ENCODE results near the gene GPD2. TPM values are rescaled to one million over a fixed set of nuclear protein-coding genes. Genes with fewer than 3 reads are reported as not detected.
"Not testable (repeated sequence)": the region's sequence is repeated elsewhere in the genome, so short reads cannot be mapped to it uniquely, and the experiment has no call there.

Gene GPD2
- total RNA-seq, 1 donor: 59.7 TPM

DNA sequence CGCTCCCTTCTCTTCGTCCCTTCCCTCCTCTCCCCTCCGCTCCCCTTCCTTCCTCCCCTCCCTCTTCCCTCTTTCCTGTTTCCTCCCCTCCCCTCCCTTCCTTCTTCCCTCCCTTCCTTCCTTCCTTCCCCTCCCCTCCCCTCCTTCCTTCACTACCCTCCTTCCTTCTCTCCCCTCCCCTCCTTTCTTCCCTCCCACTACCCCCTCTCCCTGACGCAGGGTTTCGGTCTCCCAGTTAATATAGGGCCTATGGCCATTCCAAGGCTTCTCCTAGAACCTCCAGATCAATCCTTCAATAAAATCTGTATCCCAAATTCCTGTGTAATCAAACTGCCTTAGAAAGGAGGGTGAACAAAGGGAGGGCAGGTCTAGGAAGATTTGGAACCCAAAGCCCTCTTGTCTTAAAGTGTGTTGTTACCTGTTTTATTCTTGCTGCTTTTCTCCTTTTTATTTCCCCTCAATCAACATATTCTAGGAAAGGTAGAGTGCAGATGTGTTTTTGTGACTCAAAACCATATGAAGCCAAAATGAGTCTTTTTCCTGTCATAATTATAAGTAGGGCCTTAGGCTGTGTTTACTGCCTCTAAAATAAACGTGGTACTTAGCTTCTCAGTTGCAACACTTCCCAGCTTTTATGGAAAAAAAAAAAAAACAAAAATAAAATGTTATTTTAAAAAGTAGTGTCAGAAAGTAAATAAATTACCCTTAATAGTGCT, 53.7 kb downstream of the GPD2 start:
- Histone ChIP-seq H3K27ac (ENCODE audit: low read depth, low read length) (no peak overlapping the region), H2AFZ (ENCODE audit: low read length) (no peak overlapping the region), H3K4me3 (ENCODE audit: insufficient read depth, low read length) (no peak overlapping the region), H3K27me3 (ENCODE audit: insufficient read depth, low read length) (no peaks in the 10 kb centered on the region), H3K4me1 (ENCODE audit: insufficient read depth, low read length) (peaks cover 8% of the 10 kb centered on the region), H3K36me3 (ENCODE audit: insufficient read depth, low read length) (no peaks in the 10 kb centered on the region), H3K79me2 (ENCODE audit: insufficient read depth, low read length) (peaks cover 58% of the 10 kb centered on the region), H4K20me1 (ENCODE audit: insufficient read depth, low read length) (no peaks in the 10 kb centered on the region), H3K9me3 (ENCODE audit: low read depth, low read length) (no peaks in the 10 kb centered on the region), H3K4me2 (ENCODE audit: insufficient read depth, low read length) (no peak overlapping the region)
- DNase-seq (ENCODE audit: insufficient read length, low spot score, missing footprints): no peak
- TF ChIP-seq, protein P1, sequence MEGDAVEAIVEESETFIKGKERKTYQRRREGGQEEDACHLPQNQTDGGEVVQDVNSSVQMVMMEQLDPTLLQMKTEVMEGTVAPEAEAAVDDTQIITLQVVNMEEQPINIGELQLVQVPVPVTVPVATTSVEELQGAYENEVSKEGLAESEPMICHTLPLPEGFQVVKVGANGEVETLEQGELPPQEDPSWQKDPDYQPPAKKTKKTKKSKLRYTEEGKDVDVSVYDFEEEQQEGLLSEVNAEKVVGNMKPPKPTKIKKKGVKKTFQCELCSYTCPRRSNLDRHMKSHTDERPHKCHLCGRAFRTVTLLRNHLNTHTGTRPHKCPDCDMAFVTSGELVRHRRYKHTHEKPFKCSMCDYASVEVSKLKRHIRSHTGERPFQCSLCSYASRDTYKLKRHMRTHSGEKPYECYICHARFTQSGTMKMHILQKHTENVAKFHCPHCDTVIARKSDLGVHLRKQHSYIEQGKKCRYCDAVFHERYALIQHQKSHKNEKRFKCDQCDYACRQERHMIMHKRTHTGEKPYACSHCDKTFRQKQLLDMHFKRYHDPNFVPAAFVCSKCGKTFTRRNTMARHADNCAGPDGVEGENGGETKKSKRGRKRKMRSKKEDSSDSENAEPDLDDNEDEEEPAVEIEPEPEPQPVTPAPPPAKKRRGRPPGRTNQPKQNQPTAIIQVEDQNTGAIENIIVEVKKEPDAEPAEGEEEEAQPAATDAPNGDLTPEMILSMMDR (IDR thresholded peaks at IDR 0.05; ENCODE audit: extremely low read depth, low read depth, low read length): no peak

GRCh38 chr2:156490466-156490840, 54.3 kb downstream of the GPD2 start:
- Histone ChIP-seq H3K79me2 (ENCODE audit: insufficient read depth, low read length) (peaks cover 53% of the 10 kb centered on the region), H3K4me1 (ENCODE audit: insufficient read depth, low read length) (peaks cover 8% of the 10 kb centered on the region), H3K27ac (ENCODE audit: low read depth, low read length) (no peak overlapping the region), H2AFZ (ENCODE audit: low read length) (no peak overlapping the region), H4K20me1 (ENCODE audit: insufficient read depth, low read length) (no peaks in the 10 kb centered on the region), H3K4me2 (ENCODE audit: insufficient read depth, low read length) (no peak overlapping the region), H3K4me3 (ENCODE audit: insufficient read depth, low read length) (no peak overlapping the region), H3K27me3 (ENCODE audit: insufficient read depth, low read length) (no peaks in the 10 kb centered on the region), H3K36me3 (ENCODE audit: insufficient read depth, low read length) (no peaks in the 10 kb centered on the region), H3K9me3 (ENCODE audit: low read depth, low read length) (no peaks in the 10 kb centered on the region)
- TF ChIP-seq, protein P1 (IDR thresholded peaks at IDR 0.05; ENCODE audit: extremely low read depth, low read depth, low read length): no peak
- DNase-seq (ENCODE audit: insufficient read length, low spot score, missing footprints): no peak

DNA sequence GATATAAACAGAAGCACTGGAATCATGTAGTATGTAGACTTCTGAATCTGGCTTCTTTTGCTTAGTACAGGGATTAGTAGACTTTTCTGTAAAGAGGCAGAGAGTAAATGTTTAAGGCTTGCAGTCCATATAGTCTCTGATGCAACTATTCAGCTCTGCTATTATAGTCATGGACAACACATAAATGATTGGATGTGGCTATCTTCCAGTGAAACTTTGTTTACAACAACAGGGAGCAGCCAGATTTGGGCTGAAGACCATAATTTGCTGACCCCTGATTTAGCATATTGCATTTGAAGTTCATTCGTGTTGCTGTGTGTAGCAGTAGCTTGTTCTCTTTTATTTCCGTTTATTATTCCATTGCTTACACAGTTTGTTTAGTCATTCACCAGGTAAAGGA, 55.0 kb downstream of the GPD2 start:
- H4K20me1 ChIP-seq (ENCODE audit: insufficient read depth, low read length): no peaks in the 10 kb centered on the region
- H3K27me3 ChIP-seq (ENCODE audit: insufficient read depth, low read length): no peaks in the 10 kb centered on the region
- no peak overlapping the region for H3K4me2 ChIP-seq (ENCODE audit: insufficient read depth, low read length)
- H2AFZ ChIP-seq (ENCODE audit: low read length): no peak overlapping the region
- H3K36me3 ChIP-seq (ENCODE audit: insufficient read depth, low read length): no peaks in the 10 kb centered on the region
- no peak for DNase-seq (ENCODE audit: insufficient read length, low spot score, missing footprints)
- H3K27ac ChIP-seq (ENCODE audit: low read depth, low read length): no peak overlapping the region
- TF ChIP-seq, protein P1 (IDR thresholded peaks at IDR 0.05; ENCODE audit: extremely low read depth, low read depth, low read length): no peak
- no peaks in the 10 kb centered on the region for H3K9me3 ChIP-seq (ENCODE audit: low read depth, low read length)
- H3K4me1 ChIP-seq (ENCODE audit: insufficient read depth, low read length): peaks cover 3% of the 10 kb centered on the region
- peaks cover 51% of the 10 kb centered on the region for H3K79me2 ChIP-seq (ENCODE audit: insufficient read depth, low read length)
- H3K4me3 ChIP-seq (ENCODE audit: insufficient read depth, low read length): no peak overlapping the region

DNA sequence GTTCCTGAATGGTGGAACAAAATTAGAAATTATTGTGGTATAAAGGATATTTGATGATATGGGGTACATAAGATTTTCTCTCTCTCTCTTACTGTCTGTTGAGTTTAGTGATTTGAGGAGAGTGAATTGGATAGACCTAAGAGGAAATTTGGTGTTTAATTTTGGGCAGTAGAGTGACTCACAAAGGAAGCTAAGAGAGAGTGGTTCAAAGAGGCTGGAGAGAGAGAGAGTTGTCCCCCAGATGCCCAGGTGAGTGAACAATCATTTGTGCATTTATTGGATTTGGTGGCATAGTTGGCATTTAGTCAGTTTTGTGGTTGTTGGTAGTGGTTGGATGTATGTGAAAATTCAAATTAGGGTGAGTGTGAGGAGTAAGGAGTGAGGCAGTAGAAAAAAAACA, 56.8 kb downstream of the GPD2 start:
- TF ChIP-seq, protein P1 (IDR thresholded peaks at IDR 0.05; ENCODE audit: extremely low read depth, low read depth, low read length): no peak
- H3K27me3 ChIP-seq (ENCODE audit: insufficient read depth, low read length): no peaks in the 10 kb centered on the region
- H3K27ac ChIP-seq (ENCODE audit: low read depth, low read length): no peak overlapping the region
- no peak overlapping the region for H3K4me2 ChIP-seq (ENCODE audit: insufficient read depth, low read length)
- no peaks in the 10 kb centered on the region for H3K36me3 ChIP-seq (ENCODE audit: insufficient read depth, low read length)
- no peak overlapping the region for H2AFZ ChIP-seq (ENCODE audit: low read length)
- no peaks in the 10 kb centered on the region for H4K20me1 ChIP-seq (ENCODE audit: insufficient read depth, low read length)
- no peaks in the 10 kb centered on the region for H3K4me1 ChIP-seq (ENCODE audit: insufficient read depth, low read length)
- no peaks in the 10 kb centered on the region for H3K9me3 ChIP-seq (ENCODE audit: low read depth, low read length)
- no peak for DNase-seq (ENCODE audit: insufficient read length, low spot score, missing footprints)
- H3K4me3 ChIP-seq (ENCODE audit: insufficient read depth, low read length): no peak overlapping the region
- H3K79me2 ChIP-seq (ENCODE audit: insufficient read depth, low read length): peaks cover 39% of the 10 kb centered on the region

GRCh38 chr2:156495998-156496397, 59.8 kb downstream of the GPD2 start:
- not testable (repeated sequence) for H3K4me1 ChIP-seq (ENCODE audit: insufficient read depth, low read length); H3K4me2 ChIP-seq (ENCODE audit: insufficient read depth, low read length); H2AFZ ChIP-seq (ENCODE audit: low read length); H4K20me1 ChIP-seq (ENCODE audit: insufficient read depth, low read length); H3K36me3 ChIP-seq (ENCODE audit: insufficient read depth, low read length); H3K27ac ChIP-seq (ENCODE audit: low read depth, low read length); DNase-seq (ENCODE audit: insufficient read length, low spot score, missing footprints); H3K4me3 ChIP-seq (ENCODE audit: insufficient read depth, low read length); H3K9me3 ChIP-seq (ENCODE audit: low read depth, low read length); H3K27me3 ChIP-seq (ENCODE audit: insufficient read depth, low read length)
- H3K79me2 ChIP-seq (ENCODE audit: insufficient read depth, low read length): peaks cover 25% of the 10 kb centered on the region

Data from osteoblast (primary cell).